PC-9 (cell line): ENCODE data around the gene CAPN5. TPM values are rescaled to one million over a fixed set of nuclear protein-coding genes. Genes with fewer than 3 reads are reported as not detected.

Experiments used
- BruUV-seq: library from RNA; stranded (reverse); fragments of 400-500 nt; replicated peaks from 2 replicates; lab custom pipeline; 2021; lab: Mats Ljungman, UMichigan
- CTCF ChIA-PET: fragments of 300-600 bp; sonication (Branson Sonifier 250); formaldehyde crosslinking; loops from one replicate; lab custom pipeline; 2022; ENCODE audit warnings: antibody characterized with exemption; lab: Charles Lee
- POLR2A ChIA-PET: fragments of 300-600 bp; sonication (Branson Sonifier 250); formaldehyde crosslinking; loops from one replicate; lab custom pipeline; 2022; ENCODE audit warnings: antibody characterized with exemption; ENCODE audit not compliant: unreplicated experiment; lab: Charles Lee
- DNase-seq, 2 experiments: peaks; one replicate each; pipeline versions ENCODE4 v3.0.0 to v3.0.0-alpha.2; 2015 to 2022; ENCODE audit warnings: mixed read lengths in 1 of 2
- H2AFZ ChIP-seq: fragments of 200-600 bp; sonication (generic); 2 replicates; pipeline ENCODE4 v1.8.1; 2017; ENCODE audit warnings: antibody characterized with exemption
- H3F3A ChIP-seq: fragments of 200-600 bp; sonication (generic); 2 replicates; pipeline ENCODE4 v1.8.1; 2017; ENCODE audit warnings: antibody characterized with exemption, mild to moderate bottlenecking, low read depth; ENCODE audit not compliant: insufficient read depth
- H3K27ac ChIP-seq: fragments of 200-600 bp; sonication (generic); 2 replicates; pipeline ENCODE4 v1.6.1; 2016; ENCODE audit warnings: mixed run types
- H3K27me3 ChIP-seq: fragments of 200-600 bp; sonication (generic); 2 replicates; pipeline ENCODE4 v1.6.1; 2016; ENCODE audit warnings: low read depth, mixed run types; ENCODE audit not compliant: insufficient read depth
- H3K36me3 ChIP-seq: fragments of 200-600 bp; sonication (generic); 2 replicates; pipeline ENCODE4 v1.6.1; 2016; ENCODE audit warnings: low read depth, mixed run types
- H3K4me1 ChIP-seq: fragments of 200-600 bp; sonication (generic); replicated peaks from 2 replicates; pipeline ENCODE4 v1.6.1; 2016; ENCODE audit warnings: mixed run types; ENCODE audit not compliant: insufficient read depth
- H3K4me2 ChIP-seq: fragments of 200-600 bp; sonication (generic); 2 replicates; pipeline ENCODE4 v1.6.1; 2017; ENCODE audit warnings: mixed run types
- H3K4me3 ChIP-seq: fragments of 200-600 bp; sonication (generic); 2 replicates; pipeline ENCODE4 v1.6.1; 2016; ENCODE audit warnings: mixed run types
- H3K79me2 ChIP-seq: fragments of 200-600 bp; sonication (generic); 2 replicates; pipeline ENCODE4 v1.6.1; 2017; ENCODE audit warnings: low read depth, mixed run types
- H3K9me2 ChIP-seq: fragments of 200-600 bp; sonication (generic); 2 replicates; pipeline ENCODE4 v1.8.1; 2017; ENCODE audit warnings: mild to moderate bottlenecking; ENCODE audit not compliant: insufficient read depth
- H3K9me3 ChIP-seq: fragments of 200-600 bp; sonication (generic); 2 replicates; pipeline ENCODE4 v1.8.1; 2016; ENCODE audit warnings: low read depth; ENCODE audit not compliant: insufficient read depth
- H4K20me1 ChIP-seq: fragments of 200-600 bp; sonication (generic); 2 replicates; pipeline ENCODE4 v1.8.1; 2017; ENCODE audit not compliant: insufficient read depth
- CTCF ChIP-seq: fragments of 200-600 bp; sonication (generic); conservative IDR thresholded peaks from 2 replicates; pipeline ENCODE4 v1.6.1; 2017; ENCODE audit warnings: mixed run types, antibody characterized with exemption, mild to moderate bottlenecking, moderate library complexity
- EZH2 ChIP-seq: fragments of 200-600 bp; sonication (generic); IDR thresholded peaks from 2 replicates; pipeline ENCODE4 v1.8.0; 2017; ENCODE audit warnings: antibody characterized with exemption, low read depth
- intact Hi-C: fragments of 100-400 bp; cut with micrococcal nuclease; formaldehyde crosslinking; loops from one replicate; pipeline ENCODE4 v1.10.0; 2022; ENCODE audit not compliant: unreplicated experiment
- total RNA-seq: library from RNA; stranded (reverse); gene quantifications from 2 replicates; pipeline ENCODE4 v1.2.3, GENCODE V29; 2021

The CAPN5 gene
- total RNA-seq, 1 experiment from 2014 or later, result 9.9 TPM

- intact Hi-C loops, result no loop called here
- Histone ChIP-seq H3K36me3 (no peaks in the 10 kb centered on the region), H3K27ac (no peak overlapping the region), H3F3A (no peaks in the 10 kb centered on the region), H3K79me2 (no peaks in the 10 kb centered on the region), H3K4me3 (no peak overlapping the region), H3K27me3 (no peaks in the 10 kb centered on the region), H3K9me2 (no peaks in the 10 kb centered on the region), H3K4me2 (no peak overlapping the region), H3K4me1 (peaks cover 8% of the 10 kb centered on the region; the same call in 1 of the 2 replicates), H3K9me3 (no peaks in the 10 kb centered on the region), H2AFZ (no peak overlapping the region), H4K20me1 (no peaks in the 10 kb centered on the region)
- no peak for DNase-seq
- CTCF ChIA-PET, result interaction anchor here (0.7 kb wide), 1 partner anchor 847 kb away, joined by 3 read pairs; no protein-coding TSS in a partner anchor
- no TSS peak for BruUV-seq
- POLR2A ChIA-PET, result no interaction called here
- no peak for TF ChIP-seq CTCF
- no peak for TF ChIP-seq EZH2
These were observed 106.7 kb downstream of the CAPN5 start for GRCh38 chr11:77173494-77173893.

GRCh38 chr11:77174559-77174958 lies 107.8 kb downstream of the CAPN5 start:
- Histone ChIP-seq H3K4me1 (peaks cover 8% of the 10 kb centered on the region; the same call in 1 of the 2 replicates), H3K4me3 (no peak overlapping the region), H3K9me3 (no peaks in the 10 kb centered on the region), H4K20me1 (no peaks in the 10 kb centered on the region), H3K79me2 (no peaks in the 10 kb centered on the region), H3K27ac (no peak overlapping the region), H3F3A (no peaks in the 10 kb centered on the region), H3K4me2 (no peak overlapping the region), H3K27me3 (peaks cover 8% of the 10 kb centered on the region; the same call in 1 of the 2 replicates), H3K36me3 (no peaks in the 10 kb centered on the region), H3K9me2 (no peaks in the 10 kb centered on the region), H2AFZ (no peak overlapping the region)
- ChIA-PET POLR2A (interaction anchor here (0.6 kb wide), 1 partner anchor 79 kb away, joined by 3 read pairs; no protein-coding TSS in a partner anchor), CTCF (no interaction called here)
- DNase-seq, result no peak
- no TSS peak for BruUV-seq
- TF ChIP-seq CTCF, result no peak
- TF ChIP-seq EZH2, result no peak
- intact Hi-C loops, result no loop called here

- no peak overlapping the region for H2AFZ ChIP-seq
- no peaks in the 10 kb centered on the region for H3K9me3 ChIP-seq
- TF ChIP-seq EZH2, result no peak
- no peak for TF ChIP-seq CTCF
- no peak for DNase-seq
- POLR2A ChIA-PET, result interaction anchor here (0.6 kb wide), 1 partner anchor 78 kb away, joined by 3 read pairs; no protein-coding TSS in a partner anchor
- CTCF ChIA-PET, result interaction anchor here (1.5 kb wide), 1 partner anchor 48 kb away, joined by 6 read pairs; the partner anchor contains the start of gene MYO7A
- H3F3A ChIP-seq, result no peaks in the 10 kb centered on the region
- no peak overlapping the region for H3K27ac ChIP-seq
- no peaks in the 10 kb centered on the region for H3K79me2 ChIP-seq
- H4K20me1 ChIP-seq, result no peaks in the 10 kb centered on the region
- peaks cover 14% of the 10 kb centered on the region for H3K27me3 ChIP-seq
- BruUV-seq, result no TSS peak
- H3K4me3 ChIP-seq, result no peak overlapping the region
- H3K4me2 ChIP-seq, result no peak overlapping the region
- H3K9me2 ChIP-seq, result no peaks in the 10 kb centered on the region
- intact Hi-C loops, result no loop called here
- H3K4me1 ChIP-seq, result peaks cover 2% of the 10 kb centered on the region; the same call in 1 of the 2 replicates
- no peaks in the 10 kb centered on the region for H3K36me3 ChIP-seq
These were observed 108.5 kb downstream of the CAPN5 start for GRCh38 chr11:77175021-77175842.

Other genes starting within 250 kb of the CAPN5 start
- 15.8 and 21.3 TPM in 2 replicates for gene ACER3, start 206.1 kb upstream of the CAPN5 start, total RNA-seq
- gene B3GNT6, start 32.6 kb upstream of the CAPN5 start, total RNA-seq, result not detected in 2 replicates
- 1.4 TPM in 1 of 2 replicates, not detected in the other for gene OMP, start 35.9 kb downstream of the CAPN5 start, total RNA-seq
- 2.4 and 3.5 TPM in 2 replicates for gene MYO7A, start 61.3 kb downstream of the CAPN5 start, total RNA-seq
- gene GDPD4, start 234.7 kb downstream of the CAPN5 start, total RNA-seq, result not detected in 2 replicates